Measurements from ENCODE around the gene COL24A1.

Gene COL24A1

GRCh38 chr1:85936057-85936456 lies 220.5 kb downstream of the COL24A1 start:
- Histone ChIP-seq H4K20me1 (ENCODE audit: insufficient read depth, low read length) (no peaks in the 10 kb centered on the region), H3K27me3 (ENCODE audit: insufficient read depth, low read length, poor library complexity) (no peaks in the 10 kb centered on the region), H2AFZ (ENCODE audit: low read depth, low read length) (no peak overlapping the region), H3K79me2 (ENCODE audit: insufficient read depth, low read length) (no peaks in the 10 kb centered on the region), H3K4me1 (ENCODE audit: insufficient read depth, low read length) (no peaks in the 10 kb centered on the region), H3K4me3 (ENCODE audit: low read depth in 1 of 2, low read length in 2 of 2) (no peak overlapping the region), H3K36me3 (ENCODE audit: insufficient read depth, low read length) (no peaks in the 10 kb centered on the region), H3K9ac (ENCODE audit: low read depth, low read length) (no peak overlapping the region), H3K4me2 (ENCODE audit: insufficient read depth, low read length) (no peak overlapping the region), H3K9me3 (ENCODE audit: insufficient read depth, low read length, severe bottlenecking) (no peaks in the 10 kb centered on the region), H3K27ac (ENCODE audit: low read length) (no peak overlapping the region)
- TF ChIP-seq CTCF (IDR thresholded peaks at IDR 0.05; ENCODE audit: borderline replicate concordance, extremely low read depth, low read length, poor library complexity, severe bottlenecking) (no peak), EZH2 (IDR thresholded peaks at IDR 0.05; ENCODE audit: borderline replicate concordance, low read depth, low read length, severe bottlenecking) (no peak)
- ATAC-seq (ENCODE audit: insufficient read depth, low read depth), result no peak
- DNase-seq, result no peak

GRCh38 chr1:85935234-85935633 lies 221.3 kb downstream of the COL24A1 start:
- H3K79me2 ChIP-seq (ENCODE audit: insufficient read depth, low read length), result no peaks in the 10 kb centered on the region

DNA sequence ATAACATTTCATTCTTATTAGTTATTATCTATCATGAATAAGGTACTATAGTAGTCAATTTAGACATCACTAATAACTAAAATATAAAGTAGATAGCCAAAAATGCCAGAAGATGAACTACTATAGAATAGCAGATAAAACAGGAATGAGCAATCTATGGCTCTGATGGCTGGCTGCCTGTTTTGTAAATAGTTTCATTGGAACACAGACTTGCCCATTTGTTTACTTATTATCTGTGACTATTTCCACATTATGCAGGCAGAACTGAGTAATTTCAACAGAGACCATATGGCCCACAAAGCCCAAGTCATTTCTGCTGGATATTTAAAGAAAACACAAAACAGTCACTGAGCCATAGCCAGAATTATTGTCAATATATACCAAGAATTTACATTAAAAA lies 222.1 kb downstream of the COL24A1 start:
- no peak overlapping the region for H3K27ac ChIP-seq (ENCODE audit: low read length)
- no peak overlapping the region for H3K9ac ChIP-seq (ENCODE audit: low read depth, low read length)
- no peaks in the 10 kb centered on the region for H4K20me1 ChIP-seq (ENCODE audit: insufficient read depth, low read length)
- ATAC-seq (ENCODE audit: insufficient read depth, low read depth), result no peak
- H3K4me3 ChIP-seq (ENCODE audit: low read depth in 1 of 2, low read length in 2 of 2), result no peak overlapping the region
- H3K4me2 ChIP-seq (ENCODE audit: insufficient read depth, low read length), result no peak overlapping the region
- no peaks in the 10 kb centered on the region for H3K9me3 ChIP-seq (ENCODE audit: insufficient read depth, low read length, severe bottlenecking)
- H3K79me2 ChIP-seq (ENCODE audit: insufficient read depth, low read length), result no peaks in the 10 kb centered on the region
- no peaks in the 10 kb centered on the region for H3K36me3 ChIP-seq (ENCODE audit: insufficient read depth, low read length)
- no peak for DNase-seq
- H2AFZ ChIP-seq (ENCODE audit: low read depth, low read length), result no peak overlapping the region
- no peaks in the 10 kb centered on the region for H3K4me1 ChIP-seq (ENCODE audit: insufficient read depth, low read length)
- TF ChIP-seq EZH2 (IDR thresholded peaks at IDR 0.05; ENCODE audit: borderline replicate concordance, low read depth, low read length, severe bottlenecking) (no peak), CTCF (IDR thresholded peaks at IDR 0.05; ENCODE audit: borderline replicate concordance, extremely low read depth, low read length, poor library complexity, severe bottlenecking) (no peak)
- no peaks in the 10 kb centered on the region for H3K27me3 ChIP-seq (ENCODE audit: insufficient read depth, low read length, poor library complexity)

More at GRCh38 chr1:85935234-85935633, 221.3 kb downstream of the COL24A1 start:
- ATAC-seq (ENCODE audit: insufficient read depth, low read depth) (no peak), DNase-seq (no peak)
- no peaks in the 10 kb centered on the region for H4K20me1 ChIP-seq (ENCODE audit: insufficient read depth, low read length)
- H3K4me1 ChIP-seq (ENCODE audit: insufficient read depth, low read length), result no peaks in the 10 kb centered on the region
- H3K9ac ChIP-seq (ENCODE audit: low read depth, low read length), result no peak overlapping the region
- no peak overlapping the region for H2AFZ ChIP-seq (ENCODE audit: low read depth, low read length)
- H3K27me3 ChIP-seq (ENCODE audit: insufficient read depth, low read length, poor library complexity), result no peaks in the 10 kb centered on the region
- H3K27ac ChIP-seq (ENCODE audit: low read length), result no peak overlapping the region
- no peak overlapping the region for H3K4me2 ChIP-seq (ENCODE audit: insufficient read depth, low read length)
- H3K4me3 ChIP-seq (ENCODE audit: low read depth in 1 of 2, low read length in 2 of 2), result no peak overlapping the region
- TF ChIP-seq EZH2 (IDR thresholded peaks at IDR 0.05; ENCODE audit: borderline replicate concordance, low read depth, low read length, severe bottlenecking), result no peak
- TF ChIP-seq CTCF (IDR thresholded peaks at IDR 0.05; ENCODE audit: borderline replicate concordance, extremely low read depth, low read length, poor library complexity, severe bottlenecking), result no peak
- no peaks in the 10 kb centered on the region for H3K36me3 ChIP-seq (ENCODE audit: insufficient read depth, low read length)
- no peaks in the 10 kb centered on the region for H3K9me3 ChIP-seq (ENCODE audit: insufficient read depth, low read length, severe bottlenecking)

DNA sequence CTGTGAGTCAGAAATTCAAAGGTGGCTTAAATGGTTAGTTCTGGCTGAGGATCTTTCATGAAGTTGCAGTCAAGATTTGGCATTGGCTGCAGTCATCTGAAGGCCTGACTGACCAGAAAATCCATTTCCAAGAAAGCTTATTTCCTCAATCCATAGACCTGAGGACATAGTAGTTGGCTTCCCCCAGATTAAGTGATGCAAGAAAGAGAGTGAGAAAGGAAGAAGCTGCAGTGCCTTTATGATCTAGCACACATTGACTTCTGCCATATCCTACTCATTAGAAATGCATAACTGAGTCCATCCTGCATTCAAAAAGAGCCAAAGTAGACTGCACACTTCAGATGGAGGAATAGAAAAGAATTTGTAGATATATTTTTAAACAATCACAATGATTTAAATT lies 222.6 kb downstream of the COL24A1 start:
- TF ChIP-seq CTCF (IDR thresholded peaks at IDR 0.05; ENCODE audit: borderline replicate concordance, extremely low read depth, low read length, poor library complexity, severe bottlenecking), result no peak
- no peak for TF ChIP-seq EZH2 (IDR thresholded peaks at IDR 0.05; ENCODE audit: borderline replicate concordance, low read depth, low read length, severe bottlenecking)
- H4K20me1 ChIP-seq (ENCODE audit: insufficient read depth, low read length), result no peaks in the 10 kb centered on the region
- no peaks in the 10 kb centered on the region for H3K9me3 ChIP-seq (ENCODE audit: insufficient read depth, low read length, severe bottlenecking)
- no peaks in the 10 kb centered on the region for H3K27me3 ChIP-seq (ENCODE audit: insufficient read depth, low read length, poor library complexity)
- no peaks in the 10 kb centered on the region for H3K79me2 ChIP-seq (ENCODE audit: insufficient read depth, low read length)
- ATAC-seq (ENCODE audit: insufficient read depth, low read depth), result no peak
- H3K4me2 ChIP-seq (ENCODE audit: insufficient read depth, low read length), result no peak overlapping the region
- H3K4me1 ChIP-seq (ENCODE audit: insufficient read depth, low read length), result no peaks in the 10 kb centered on the region
- H3K27ac ChIP-seq (ENCODE audit: low read length), result no peak overlapping the region
- H3K36me3 ChIP-seq (ENCODE audit: insufficient read depth, low read length), result no peaks in the 10 kb centered on the region
- no peak overlapping the region for H3K9ac ChIP-seq (ENCODE audit: low read depth, low read length)
- H3K4me3 ChIP-seq (ENCODE audit: low read depth in 1 of 2, low read length in 2 of 2), result no peak overlapping the region
- no peak overlapping the region for H2AFZ ChIP-seq (ENCODE audit: low read depth, low read length)
- no peak for DNase-seq
